Spinal cord (tissue), 9 donors: ENCODE data around the gene LOC101059915.

Experiments used
- DNase-seq, 6 donors: peaks; one replicate each; pipeline versions ENCODE4 v3.0.0 to v3.0.0-alpha.2; 2013 to 2015; ENCODE audit warnings: low spot score in 6 of 6, low read depth in 4 of 6
- H3K27ac ChIP-seq: one replicate; pipeline ENCODE4 v1.5.1; 2013; ENCODE audit warnings: low read depth, low read length, control low read depth
- H3K27me3 ChIP-seq: one replicate; pipeline ENCODE4 v1.6.1; 2013; ENCODE audit warnings: low read length; ENCODE audit not compliant: control insufficient read depth, insufficient read depth
- H3K36me3 ChIP-seq: one replicate; pipeline ENCODE4 v1.6.1; 2013; ENCODE audit warnings: low read length; ENCODE audit not compliant: control insufficient read depth, insufficient read depth
- H3K4me1 ChIP-seq: one replicate; pipeline ENCODE4 v1.6.1; 2013; ENCODE audit warnings: low read length; ENCODE audit not compliant: control insufficient read depth, insufficient read depth
- H3K4me3 ChIP-seq: one replicate; pipeline ENCODE4 v1.5.1; 2013; ENCODE audit warnings: low read depth, low read length, control low read depth
- H3K9me3 ChIP-seq: one replicate; pipeline ENCODE4 v1.6.1; 2013; ENCODE audit warnings: low read length; ENCODE audit not compliant: control insufficient read depth, insufficient read depth
- WGBS: methylation state at CpG from one replicate; pipeline ENCODE4 v1.1.5; 2013; ENCODE audit warnings: missing lambda C conversion rate; ENCODE audit not compliant: insufficient coverage; 5-methylcytosine and 5-hydroxymethylcytosine counted together
- donor health status: healthy.

Gene LOC101059915

GRCh38 chrX:71623714-71624113 is 43.6 kb upstream of the LOC101059915 start:
- no peaks in the 10 kb centered on the region for H3K27me3 ChIP-seq
- H3K4me1 ChIP-seq, result peaks cover 17% of the 10 kb centered on the region
- no peaks in the 10 kb centered on the region for H3K36me3 ChIP-seq
- DNase-seq, result no peak
- no peaks in the 10 kb centered on the region for H3K9me3 ChIP-seq
- WGBS, result no CpG with 5 or more reads among the region's 3 CpGs
- no peak overlapping the region for H3K27ac ChIP-seq
- H3K4me3 ChIP-seq, result no peak overlapping the region

- H3K4me3 ChIP-seq, result no peak overlapping the region
- no peak for DNase-seq
- peaks cover 17% of the 10 kb centered on the region for H3K4me1 ChIP-seq
- H3K27me3 ChIP-seq, result no peaks in the 10 kb centered on the region
- no peaks in the 10 kb centered on the region for H3K36me3 ChIP-seq
- WGBS, result 77% methylated on average over 3 of the region's 5 CpGs
- H3K27ac ChIP-seq, result no peak overlapping the region
- no peaks in the 10 kb centered on the region for H3K9me3 ChIP-seq
Observed at GRCh38 chrX:71625471-71625870, 41.9 kb upstream of the LOC101059915 start.

- Histone ChIP-seq H3K4me1 (peaks cover 17% of the 10 kb centered on the region), H3K27me3 (no peaks in the 10 kb centered on the region)
- no peak for DNase-seq
Observed at GRCh38 chrX:71626576-71626975, 40.8 kb upstream of the LOC101059915 start.

DNA sequence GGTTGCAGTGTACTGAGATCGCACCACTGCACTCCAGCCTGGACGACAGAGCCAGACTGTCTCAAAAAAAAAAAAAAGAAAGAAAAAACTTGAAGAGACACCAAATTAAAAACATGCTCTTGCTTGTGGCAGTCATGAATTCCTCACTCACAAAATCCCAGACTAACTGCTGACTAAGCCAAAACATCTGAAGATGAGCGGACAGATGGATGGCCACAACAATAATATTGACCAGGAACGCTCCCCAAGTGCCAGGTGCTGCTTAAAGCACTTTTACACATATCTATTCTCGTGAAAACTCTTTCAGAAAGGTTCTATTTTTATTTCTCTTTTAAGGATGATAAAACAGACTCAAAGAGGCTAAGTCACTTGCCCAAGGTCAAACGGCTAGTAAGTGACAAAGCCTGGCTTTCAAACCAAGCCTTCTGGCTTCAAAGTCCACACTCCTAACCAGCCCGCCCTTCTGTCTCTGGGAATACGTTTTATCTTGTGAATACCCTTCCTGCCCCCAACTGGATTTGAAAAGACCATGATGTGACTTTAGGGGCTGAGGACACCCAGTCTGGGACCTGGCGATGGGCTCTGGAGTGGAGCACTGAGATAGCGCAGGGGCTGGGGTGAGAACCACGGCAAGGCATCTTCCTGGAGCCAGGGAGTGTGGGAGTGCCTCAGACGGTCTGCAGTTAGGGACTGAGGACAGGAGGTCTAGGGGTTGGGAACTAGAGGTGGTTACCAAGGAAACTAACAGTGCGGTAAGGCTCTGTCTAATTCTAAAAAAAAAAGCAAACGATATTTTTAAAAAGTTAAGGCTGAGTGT is 39.5 kb upstream of the LOC101059915 start:
- H3K27me3 ChIP-seq, result no peaks in the 10 kb centered on the region
- no peak for DNase-seq
- H3K4me1 ChIP-seq, result peaks cover 7% of the 10 kb centered on the region
- WGBS, result 72% methylated on average over 8 of the region's 14 CpGs
- H3K4me3 ChIP-seq, result no peak overlapping the region
- H3K27ac ChIP-seq, result no peak overlapping the region
- no peaks in the 10 kb centered on the region for H3K36me3 ChIP-seq
- H3K9me3 ChIP-seq, result no peaks in the 10 kb centered on the region

More at GRCh38 chrX:71626576-71626975, 40.8 kb upstream of the LOC101059915 start:
- no peaks in the 10 kb centered on the region for H3K9me3 ChIP-seq
- H3K36me3 ChIP-seq, result no peaks in the 10 kb centered on the region
- H3K4me3 ChIP-seq, result no peak overlapping the region
- 51% methylated on average over 5 of the region's 6 CpGs for WGBS
- H3K27ac ChIP-seq, result no peak overlapping the region

GRCh38 chrX:71629467-71629866 is 37.9 kb upstream of the LOC101059915 start:
- Histone ChIP-seq H3K27me3 (no peaks in the 10 kb centered on the region), H3K4me3 (no peak overlapping the region), H3K36me3 (no peaks in the 10 kb centered on the region), H3K27ac (no peak overlapping the region), H3K9me3 (no peaks in the 10 kb centered on the region), H3K4me1 (no peaks in the 10 kb centered on the region)
- 80% methylated on average over 1 of the region's 2 CpGs for WGBS
- DNase-seq, result no peak

- Histone ChIP-seq H3K27ac (no peak overlapping the region), H3K9me3 (no peaks in the 10 kb centered on the region), H3K4me3 (no peak overlapping the region), H3K4me1 (peaks cover 5% of the 10 kb centered on the region), H3K27me3 (no peaks in the 10 kb centered on the region), H3K36me3 (no peaks in the 10 kb centered on the region)
- WGBS, result 82% methylated on average over 8 of the region's 10 CpGs
- DNase-seq, result peak in 1 of 6 donors; percentile 17
Observed at GRCh38 chrX:71632923-71633657, 34.3 kb upstream of the LOC101059915 start.

GRCh38 chrX:71634366-71634765 is 33.0 kb upstream of the LOC101059915 start:
- no peaks in the 10 kb centered on the region for H3K27me3 ChIP-seq
- H3K36me3 ChIP-seq, result no peaks in the 10 kb centered on the region
- WGBS, result 81% methylated on average over 3 of the region's 6 CpGs
- no peak overlapping the region for H3K4me3 ChIP-seq
- H3K27ac ChIP-seq, result no peak overlapping the region
- no peak for DNase-seq
- H3K9me3 ChIP-seq, result no peaks in the 10 kb centered on the region
- H3K4me1 ChIP-seq, result peaks cover 5% of the 10 kb centered on the region

DNA sequence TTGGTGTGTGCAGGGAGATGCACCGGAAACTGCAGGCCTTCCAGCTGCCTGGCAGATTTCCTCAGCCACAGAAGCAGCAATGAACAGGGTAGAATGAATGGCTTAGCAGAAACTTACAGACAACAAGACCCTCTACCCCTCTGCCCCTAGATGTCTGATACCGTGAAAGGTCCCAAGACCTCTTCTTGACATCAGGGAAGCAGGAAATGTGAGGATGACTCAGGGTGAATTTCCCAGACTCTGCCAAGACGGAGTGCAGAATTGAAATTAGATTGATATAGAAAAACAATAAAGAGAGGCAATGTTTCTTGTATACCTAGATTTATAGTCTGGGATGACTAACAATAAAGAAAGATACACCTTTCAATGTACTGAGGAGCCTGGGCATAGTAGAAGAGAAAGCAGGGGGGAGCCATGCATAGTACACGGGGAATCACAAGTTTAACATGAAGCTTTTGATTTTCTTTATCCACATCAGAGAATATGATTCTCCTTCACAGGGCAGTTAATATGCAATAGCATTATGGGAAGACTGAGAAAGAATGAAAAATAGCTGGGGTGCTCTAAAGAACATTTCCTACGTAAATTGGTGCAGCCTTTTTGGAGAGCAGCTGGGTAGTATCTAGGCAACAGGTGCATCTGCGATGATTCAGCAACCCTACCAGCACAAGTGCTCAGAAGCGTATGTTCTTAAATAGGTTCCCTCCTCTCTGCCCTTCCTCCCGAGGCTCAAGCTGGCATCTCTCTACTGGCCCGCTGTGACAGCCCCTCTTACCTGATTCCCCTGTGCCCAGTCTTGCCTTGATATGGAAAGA is 30.7 kb upstream of the LOC101059915 start:
- Histone ChIP-seq H3K4me3 (no peak overlapping the region), H3K9me3 (no peaks in the 10 kb centered on the region), H3K27ac (no peak overlapping the region), H3K4me1 (peaks cover 5% of the 10 kb centered on the region), H3K27me3 (no peaks in the 10 kb centered on the region), H3K36me3 (no peaks in the 10 kb centered on the region)
- 50% methylated on average over 5 of the region's 9 CpGs for WGBS
- peak in 1 of 6 donors; percentile 3 for DNase-seq

- Histone ChIP-seq H3K27me3 (no peaks in the 10 kb centered on the region), H3K4me3 (no peak overlapping the region), H3K9me3 (no peaks in the 10 kb centered on the region), H3K27ac (no peak overlapping the region), H3K36me3 (no peaks in the 10 kb centered on the region), H3K4me1 (peaks cover 5% of the 10 kb centered on the region)
- DNase-seq, result no peak
- WGBS, result 73% methylated on average over 3 of the region's 3 CpGs
Observed at GRCh38 chrX:71637253-71637618, 30.1 kb upstream of the LOC101059915 start.
